Spleen (tissue), 11 donors: Measurements from ENCODE around the gene CCDC102A. TPM values are rescaled to one million over a fixed set of nuclear protein-coding genes. Genes with fewer than 3 reads are reported as not detected.

Source experiments
- DNase-seq: peaks from one replicate; pipeline ENCODE4 v3.0.0-alpha.2; 2020
- H3K27ac ChIP-seq, 8 donors: fragments of 200-600 bp; sonication (generic) in 7 of 8; 1 replicate in 4 of 8; 2 replicates in 4 of 8; pipeline versions ENCODE4 v1.5.0 to v1.8.0; 2016 to 2021; ENCODE audit warnings: inconsistent platforms in 4 of 8, mild to moderate bottlenecking in 4 of 8, moderate library complexity in 1 of 8
- H3K27me3 ChIP-seq, 7 donors: fragments of 200-600 bp; sonication (generic) in 6 of 7; replicated peaks in 1 of 7; 1 replicate in 4 of 7; 2 replicates in 3 of 7; pipeline versions ENCODE4 v1.5.0 to v1.8.0; 2016 to 2021; ENCODE audit warnings: inconsistent platforms in 3 of 7, mild to moderate bottlenecking in 1 of 7
- H3K36me3 ChIP-seq, 6 donors: fragments of 200-600 bp; sonication (generic) in 5 of 6; 1 replicate in 4 of 6; 2 replicates in 2 of 6; pipeline versions ENCODE4 v1.5.0 to v1.8.0; 2016 to 2021; ENCODE audit warnings: inconsistent platforms in 2 of 6
- H3K4me1 ChIP-seq, 6 donors: fragments of 200-600 bp; sonication (generic) in 5 of 6; 1 replicate in 3 of 6; 2 replicates in 3 of 6; pipeline versions ENCODE4 v1.5.0 to v1.8.0; 2016 to 2021; ENCODE audit warnings: inconsistent platforms in 3 of 6
- H3K4me3 ChIP-seq, 8 donors: fragments of 200-600 bp; sonication (generic) in 7 of 8; 1 replicate in 4 of 8; 2 replicates in 4 of 8; pipeline versions ENCODE4 v1.5.0 to v1.8.0; 2016 to 2021; ENCODE audit warnings: inconsistent platforms in 4 of 8, mild to moderate bottlenecking in 4 of 8, moderate library complexity in 2 of 8
- H3K9me3 ChIP-seq, 8 donors: fragments of 200-600 bp; sonication (generic) in 7 of 8; 1 replicate in 4 of 8; 2 replicates in 4 of 8; pipeline versions ENCODE4 v1.5.0 to v1.8.0; 2016 to 2021; ENCODE audit warnings: inconsistent platforms in 4 of 8
- POLR2A ChIP-seq, 3 donors: fragments of 450-650 bp; IDR thresholded peaks; one replicate each; pipeline ENCODE4 v1.5.1; 2017; ENCODE audit warnings: antibody characterized with exemption in 3 of 3, mild to moderate bottlenecking in 1 of 3
- POLR2AphosphoS5 ChIP-seq, 3 donors: sonication (generic); formaldehyde crosslinking; IDR thresholded peaks; one replicate each; pipeline ENCODE4 v1.5.1; 2017; ENCODE audit warnings: antibody characterized with exemption in 3 of 3
- WGBS, 5 donors: extraction: QIAGEN DNeasy Blood & Tissue Kit in 3 of 5; methylation state at CpG; one replicate each; pipeline versions ENCODE4 v1.1.5 to v1.1.7; 2013 to 2018; 5-methylcytosine and 5-hydroxymethylcytosine counted together
- intact Hi-C: fragments of 100-400 bp; cut with DNase I; formaldehyde crosslinking; loops from one replicate; pipeline ENCODE4 v1.15.0; 2023; ENCODE audit warnings: low total_unique reads
- polyA plus RNA-seq, 3 donors: library from polyadenylated mRNA; stranded (reverse); fragments of 200-250 nt; gene quantifications; one replicate each; pipeline ENCODE4 v1.2.1, GENCODE V29; 2013
- total RNA-seq, 7 donors: library from RNA; depleted of rRNA in 3 of 7; stranded (reverse); fragments of >200 nt in 3 of 7; fragmentation: NEBNext Ultra II Directional in 4 of 7; extraction: Animal tissue kit (Norgen Biotek cat#: 25700) in 4 of 7; gene quantifications; one replicate each; pipeline versions ENCODE4 v1.1.0 to v1.2.1, GENCODE V29; 2016 to 2021
- TF ChIP-seq, protein P1 (sequence below), 11 experiments: fragments of 200-600 bp in 7 of 11; fragments of 450-650 bp in 4 of 11; sonication (generic) in 4 of 11; IDR thresholded peaks in 8 of 11; conservative IDR thresholded peaks in 3 of 11; 1 replicate in 7 of 11; 2 replicates in 4 of 11; pipeline versions ENCODE4 v1.4.0 to v1.8.0; 2016 to 2021; ENCODE audit warnings: antibody characterized with exemption in 11 of 11, inconsistent platforms in 4 of 11, mild to moderate bottlenecking in 1 of 11
- donor health status: healthy with polysubstance abuse.
- donor health status: DM: no; HTN: no; CAD: no; lungs with moderate emphysema.
- donor health status: DM: no; HTN: no; CAD: no.
- donor health status: Bipolar disorder and iron deficiency.
- donor health status: healthy.
- donor health status: DM: no; HTN: no; CAD: no.
- donor health status: DM: yes; HTN: yes; CAD: no.

Gene CCDC102A
- total and polyA plus RNA-seq, 10 donors: 4.6 to 14.8 (median 7.8) TPM

DNA sequence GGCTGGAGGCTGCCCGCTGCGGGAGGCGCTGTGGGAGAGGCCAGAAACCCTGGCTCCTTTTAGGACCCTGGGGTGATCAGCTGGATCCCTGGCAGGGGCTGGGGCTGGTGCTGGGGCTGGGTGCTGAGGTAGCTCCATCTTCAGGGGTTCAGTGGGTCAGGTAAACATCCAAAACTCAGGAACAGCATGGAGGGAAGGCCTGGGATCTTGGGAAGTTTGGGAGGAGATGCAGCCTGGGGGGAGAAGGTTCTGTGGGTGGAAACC, 27.0 kb upstream of the CCDC102A start:
- no peak overlapping the region for H3K4me3 ChIP-seq
- H3K27me3 ChIP-seq: peaks cover 0 to 2% (median 0%) of the 10 kb centered on the region in 7 donors
- TF ChIP-seq POLR2A (IDR thresholded peaks at IDR 0.05): no peak
- no peak for TF ChIP-seq POLR2AphosphoS5 (IDR thresholded peaks at IDR 0.05)
- TF ChIP-seq, protein P1, sequence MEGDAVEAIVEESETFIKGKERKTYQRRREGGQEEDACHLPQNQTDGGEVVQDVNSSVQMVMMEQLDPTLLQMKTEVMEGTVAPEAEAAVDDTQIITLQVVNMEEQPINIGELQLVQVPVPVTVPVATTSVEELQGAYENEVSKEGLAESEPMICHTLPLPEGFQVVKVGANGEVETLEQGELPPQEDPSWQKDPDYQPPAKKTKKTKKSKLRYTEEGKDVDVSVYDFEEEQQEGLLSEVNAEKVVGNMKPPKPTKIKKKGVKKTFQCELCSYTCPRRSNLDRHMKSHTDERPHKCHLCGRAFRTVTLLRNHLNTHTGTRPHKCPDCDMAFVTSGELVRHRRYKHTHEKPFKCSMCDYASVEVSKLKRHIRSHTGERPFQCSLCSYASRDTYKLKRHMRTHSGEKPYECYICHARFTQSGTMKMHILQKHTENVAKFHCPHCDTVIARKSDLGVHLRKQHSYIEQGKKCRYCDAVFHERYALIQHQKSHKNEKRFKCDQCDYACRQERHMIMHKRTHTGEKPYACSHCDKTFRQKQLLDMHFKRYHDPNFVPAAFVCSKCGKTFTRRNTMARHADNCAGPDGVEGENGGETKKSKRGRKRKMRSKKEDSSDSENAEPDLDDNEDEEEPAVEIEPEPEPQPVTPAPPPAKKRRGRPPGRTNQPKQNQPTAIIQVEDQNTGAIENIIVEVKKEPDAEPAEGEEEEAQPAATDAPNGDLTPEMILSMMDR (IDR thresholded peaks at IDR 0.05 in 8 of 11, conservative IDR thresholded peaks at IDR 0.05 in 3 of 11): no peak
- DNase-seq: no peak
- peaks cover 0 to 17% (median 12%) of the 10 kb centered on the region in 8 donors for H3K9me3 ChIP-seq
- peaks cover 0 to 66% (median 24%) of the 10 kb centered on the region in 6 donors for H3K36me3 ChIP-seq
- intact Hi-C loops: no loop called here
- no peak overlapping the region for H3K27ac ChIP-seq
- 78 to 100% (median 93%) methylated on average over 3 of the region's 3 CpGs for WGBS, 5 donors
- H3K4me1 ChIP-seq: peaks cover 0 to 3% (median 0%) of the 10 kb centered on the region in 6 donors

GRCh38 chr16:57562669-57563486, 26.5 kb upstream of the CCDC102A start:
- DNase-seq: no peak
- WGBS, 5 donors: 78 to 87% (median 85%) methylated on average over 5 to 8 of the region's 8 CpGs
- Histone ChIP-seq H3K4me1 (peaks cover 0 to 6% (median 0%) of the 10 kb centered on the region in 6 donors), H3K27me3 (peaks cover 0 to 2% (median 0%) of the 10 kb centered on the region in 7 donors), H3K9me3 (peaks cover 0 to 17% (median 12%) of the 10 kb centered on the region in 8 donors), H3K36me3 (peaks cover 0 to 60% (median 23%) of the 10 kb centered on the region in 6 donors), H3K27ac (no peak overlapping the region), H3K4me3 (no peak overlapping the region)
- no peak for TF ChIP-seq POLR2A (IDR thresholded peaks at IDR 0.05)
- TF ChIP-seq POLR2AphosphoS5 (IDR thresholded peaks at IDR 0.05): no peak
- TF ChIP-seq, protein P1 (IDR thresholded peaks at IDR 0.05 in 8 of 11, conservative IDR thresholded peaks at IDR 0.05 in 3 of 11): no peak
- intact Hi-C loops: no loop called here

DNA sequence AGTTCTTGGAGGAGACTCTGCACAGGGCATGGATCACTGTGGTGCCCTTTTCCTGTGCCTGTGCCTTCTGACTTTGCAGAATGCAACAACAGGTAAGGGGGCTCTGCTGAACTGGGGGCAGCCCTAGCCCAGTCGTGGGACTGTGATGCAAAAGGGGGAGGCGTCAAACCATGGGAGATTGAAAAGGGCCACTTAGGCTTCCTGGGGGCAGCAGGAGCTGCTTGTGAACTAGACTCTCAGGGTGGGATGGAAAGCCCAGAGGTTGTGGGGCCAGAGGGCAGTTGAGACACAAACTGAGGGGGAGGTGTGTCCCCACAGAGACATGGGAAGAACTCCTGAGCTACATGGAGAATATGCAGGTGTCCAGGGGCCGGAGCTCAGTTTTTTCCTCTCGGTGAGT, 25.7 kb upstream of the CCDC102A start:
- DNase-seq: no peak

More for the DNA sequence above, 25.7 kb upstream of the CCDC102A start:
- intact Hi-C loops: no loop called here
- H3K4me3 ChIP-seq: no peak overlapping the region
- WGBS, 5 donors: 89 to 96% (median 94%) methylated on average over 4 of the region's 4 CpGs
- peaks cover 0 to 9% (median 0%) of the 10 kb centered on the region in 6 donors for H3K4me1 ChIP-seq
- TF ChIP-seq POLR2AphosphoS5 (IDR thresholded peaks at IDR 0.05) (no peak), POLR2A (IDR thresholded peaks at IDR 0.05) (no peak)
- TF ChIP-seq, protein P1 (IDR thresholded peaks at IDR 0.05 in 8 of 11, conservative IDR thresholded peaks at IDR 0.05 in 3 of 11): no peak
- peaks cover 0 to 52% (median 17%) of the 10 kb centered on the region in 6 donors for H3K36me3 ChIP-seq
- H3K27ac ChIP-seq: no peak overlapping the region
- peaks cover 0 to 2% (median 0%) of the 10 kb centered on the region in 7 donors for H3K27me3 ChIP-seq
- peaks cover 0 to 17% (median 12%) of the 10 kb centered on the region in 8 donors for H3K9me3 ChIP-seq
